Right atrium auricular region (tissue), 2 donors: ENCODE measurements around the gene MYO9A. TPM values are rescaled to one million over a fixed set of nuclear protein-coding genes. Genes with fewer than 3 reads are reported as not detected.

Experiments
- DNase-seq: peaks from one replicate; pipeline ENCODE4 v3.0.0-alpha.2; 2019; ENCODE audit warnings: low spot score
- H3K27ac ChIP-seq, 2 donors: fragments of 200-600 bp; sonication (generic); 1 replicate in 1 of 2; 2 replicates in 1 of 2; pipeline ENCODE4 v1.5.1; 2016 to 2019
- H3K27me3 ChIP-seq, 2 donors: fragments of 200-600 bp; sonication (generic); one replicate each; pipeline versions ENCODE4 v1.5.1 to v1.6.0; 2017 to 2019
- H3K36me3 ChIP-seq: fragments of 200-600 bp; sonication (generic); one replicate; pipeline ENCODE4 v1.5.1; 2016
- H3K4me1 ChIP-seq, 2 donors: fragments of 200-600 bp; sonication (generic); one replicate each; pipeline versions ENCODE4 v1.5.1 to v1.6.0; 2017 to 2019
- H3K4me3 ChIP-seq, 2 donors: fragments of 200-600 bp; sonication (generic); 1 replicate in 1 of 2; 2 replicates in 1 of 2; pipeline ENCODE4 v1.5.1; 2017 to 2019; ENCODE audit warnings: mild to moderate bottlenecking in 1 of 2, moderate library complexity in 1 of 2
- H3K9me3 ChIP-seq, 2 donors: fragments of 200-600 bp; sonication (generic); one replicate each; pipeline ENCODE4 v1.5.1; 2019
- CTCF ChIP-seq, 2 donors: fragments of 200-600 bp; sonication (generic); IDR thresholded peaks; one replicate each; pipeline ENCODE4 v1.5.1; 2019; ENCODE audit warnings: antibody characterized with exemption in 2 of 2
- total RNA-seq, 2 donors: library from RNA; depleted of rRNA; stranded (reverse); fragments of >200 nt; gene quantifications; one replicate each; pipeline ENCODE4 v1.1.0, GENCODE V29; 2016

Gene MYO9A
- total RNA-seq, 2 donors from 2014 or later = 23.4 to 24.1 TPM

GRCh38 chr15:71820127-71820526, 297.8 kb downstream of the MYO9A start:
- peaks cover 0 to 22% of the 10 kb centered on the region in 2 donors for H3K9me3 ChIP-seq
- H3K36me3 ChIP-seq = peaks cover 21% of the 10 kb centered on the region
- H3K27me3 ChIP-seq = no peaks in the 10 kb centered on the region
- DNase-seq = no peak
- H3K4me1 ChIP-seq = no peaks in the 10 kb centered on the region
- H3K27ac ChIP-seq = no peak overlapping the region
- no peak for TF ChIP-seq CTCF (IDR thresholded peaks at IDR 0.05)
- H3K4me3 ChIP-seq = no peak overlapping the region

GRCh38 chr15:71817351-71817750, 300.6 kb downstream of the MYO9A start:
- no peak for TF ChIP-seq CTCF (IDR thresholded peaks at IDR 0.05)
- no peaks in the 10 kb centered on the region for H3K4me1 ChIP-seq
- no peak overlapping the region for H3K4me3 ChIP-seq
- no peaks in the 10 kb centered on the region for H3K27me3 ChIP-seq
- no peak for DNase-seq
- H3K9me3 ChIP-seq = peaks cover 0 to 15% of the 10 kb centered on the region in 2 donors
- no peak overlapping the region for H3K27ac ChIP-seq
- H3K36me3 ChIP-seq = peaks cover 15% of the 10 kb centered on the region

GRCh38 chr15:71815301-71815700, 302.6 kb downstream of the MYO9A start:
- no peak overlapping the region for H3K27ac ChIP-seq
- no peaks in the 10 kb centered on the region for H3K9me3 ChIP-seq

GRCh38 chr15:71813723-71814470, 304.1 kb downstream of the MYO9A start:
- H3K27ac ChIP-seq = no peak overlapping the region
- H3K27me3 ChIP-seq = no peaks in the 10 kb centered on the region
- no peaks in the 10 kb centered on the region for H3K4me1 ChIP-seq
- H3K4me3 ChIP-seq = no peak overlapping the region
- TF ChIP-seq CTCF (IDR thresholded peaks at IDR 0.05) = no peak
- DNase-seq = no peak
- H3K9me3 ChIP-seq = no peaks in the 10 kb centered on the region
- H3K36me3 ChIP-seq = no peaks in the 10 kb centered on the region

More at GRCh38 chr15:71815301-71815700, 302.6 kb downstream of the MYO9A start:
- no peak for DNase-seq
- Histone ChIP-seq H3K27me3 (no peaks in the 10 kb centered on the region), H3K4me1 (no peaks in the 10 kb centered on the region), H3K4me3 (no peak overlapping the region), H3K36me3 (no peaks in the 10 kb centered on the region)
- no peak for TF ChIP-seq CTCF (IDR thresholded peaks at IDR 0.05)

GRCh38 chr15:71812966-71813722, 304.8 kb downstream of the MYO9A start:
- no peak for DNase-seq
- Histone ChIP-seq H3K9me3 (no peaks in the 10 kb centered on the region), H3K4me3 (no peak overlapping the region), H3K36me3 (no peaks in the 10 kb centered on the region), H3K4me1 (peaks cover 0 to under 1% of the 10 kb centered on the region in 2 donors), H3K27me3 (no peaks in the 10 kb centered on the region), H3K27ac (peak overlapping the region in 1 of 2 donors; percentile 40)
- TF ChIP-seq CTCF (IDR thresholded peaks at IDR 0.05) = no peak
